MM.1S (cell line): Measurements from ENCODE around the gene GSG1L2.

Experiments used
- DNase-seq: peaks from one replicate; pipeline ENCODE4 v3.0.0-alpha.2; 2015
- H2AFZ ChIP-seq: fragments of 300-600 bp; sonication (generic); 2 replicates; pipeline ENCODE4 v1.6.0; 2016; ENCODE audit warnings: antibody characterized with exemption, low read length
- H3F3A ChIP-seq: fragments of 300-600 bp; sonication (generic); 2 replicates; pipeline ENCODE4 v1.6.1; 2016; ENCODE audit warnings: mild to moderate bottlenecking, antibody characterized with exemption, low read length, moderate library complexity, mixed read lengths; ENCODE audit not compliant: insufficient read depth
- H3K27ac ChIP-seq: fragments of 300-600 bp; sonication (generic); 2 replicates; pipeline ENCODE4 v1.5.1; 2016; ENCODE audit warnings: mild to moderate bottlenecking, low read length
- H3K27me3 ChIP-seq: fragments of 300-600 bp; sonication (generic); replicated peaks from 2 replicates; pipeline ENCODE4 v1.6.0; 2016; ENCODE audit warnings: low read length; ENCODE audit not compliant: insufficient read depth
- H3K36me3 ChIP-seq: fragments of 300-600 bp; sonication (generic); replicated peaks from 2 replicates; pipeline ENCODE4 v1.6.1; 2016; ENCODE audit warnings: mild to moderate bottlenecking, low read length, mixed read lengths; ENCODE audit not compliant: insufficient read depth
- H3K4me1 ChIP-seq: fragments of 300-600 bp; sonication (generic); 2 replicates; pipeline ENCODE4 v1.6.1; 2016; ENCODE audit warnings: low read length, mixed read lengths
- H3K4me2 ChIP-seq: fragments of 300-600 bp; sonication (generic); 2 replicates; pipeline ENCODE4 v1.6.0; 2016; ENCODE audit warnings: low read depth, low read length
- H3K4me3 ChIP-seq: fragments of 300-600 bp; sonication (generic); 2 replicates; pipeline ENCODE4 v1.5.1; 2016; ENCODE audit warnings: low read length, mixed read lengths
- H3K79me2 ChIP-seq: fragments of 300-600 bp; sonication (generic); 2 replicates; pipeline ENCODE4 v1.6.1; 2016; ENCODE audit warnings: mixed run types, low read length, mixed read lengths
- H3K9ac ChIP-seq: fragments of 300-600 bp; sonication (generic); 2 replicates; pipeline ENCODE4 v1.6.1; 2016; ENCODE audit warnings: low read length, mixed read lengths
- H3K9me2 ChIP-seq: fragments of 300-600 bp; sonication (generic); replicated peaks from 2 replicates; pipeline ENCODE4 v1.6.1; 2016; ENCODE audit warnings: mild to moderate bottlenecking, low read length, mixed read lengths; ENCODE audit not compliant: insufficient read depth
- H3K9me3 ChIP-seq: fragments of 300-600 bp; sonication (generic); replicated peaks from 2 replicates; pipeline ENCODE4 v1.6.1; 2016; ENCODE audit warnings: mild to moderate bottlenecking, low read length, mixed read lengths; ENCODE audit not compliant: insufficient read depth
- H4K20me1 ChIP-seq: fragments of 300-600 bp; sonication (generic); 2 replicates; pipeline ENCODE4 v1.6.1; 2016; ENCODE audit warnings: mild to moderate bottlenecking, low read length, moderate library complexity, mixed read lengths; ENCODE audit not compliant: insufficient read depth
- CTCF ChIP-seq: fragments of 300-600 bp; sonication (generic); IDR thresholded peaks from 2 replicates; pipeline ENCODE4 v1.5.1; 2016; ENCODE audit warnings: antibody characterized with exemption, low read length, mixed read lengths
- EZH2 ChIP-seq: fragments of 300-600 bp; sonication (generic); optimal IDR thresholded peaks from 2 replicates; pipeline ENCODE3; 2017; ENCODE audit warnings: low read depth, mild to moderate bottlenecking, antibody characterized with exemption, low read length, mixed read lengths
- EZH2phosphoT487 ChIP-seq: fragments of 300-600 bp; sonication (generic); IDR thresholded peaks from 2 replicates; pipeline ENCODE4 v1.6.1; 2018; ENCODE audit warnings: antibody characterized with exemption, low read length

Gene GSG1L2

GRCh38 chr17:9842057-9842758 lies 20.3 kb upstream of the GSG1L2 start:
- no peaks in the 10 kb centered on the region for H3K79me2 ChIP-seq
- no peaks in the 10 kb centered on the region for H4K20me1 ChIP-seq
- no peaks in the 10 kb centered on the region for H3K4me1 ChIP-seq
- TF ChIP-seq EZH2phosphoT487 (no peak), EZH2 (no peak), CTCF (no peak)
- H3K9ac ChIP-seq: no peak overlapping the region
- no peak overlapping the region for H2AFZ ChIP-seq
- H3K4me2 ChIP-seq: no peak overlapping the region
- H3K36me3 ChIP-seq: no peaks in the 10 kb centered on the region
- no peaks in the 10 kb centered on the region for H3K9me2 ChIP-seq
- no peaks in the 10 kb centered on the region; the same call in 1 of the 2 replicates for H3K27me3 ChIP-seq
- no peak for DNase-seq
- no peaks in the 10 kb centered on the region for H3F3A ChIP-seq
- no peak overlapping the region for H3K27ac ChIP-seq
- no peaks in the 10 kb centered on the region for H3K9me3 ChIP-seq
- no peak overlapping the region for H3K4me3 ChIP-seq

- no peak overlapping the region for H3K4me2 ChIP-seq
- no peak for DNase-seq
- no peaks in the 10 kb centered on the region for H3F3A ChIP-seq
- H3K27ac ChIP-seq: no peak overlapping the region
- no peak overlapping the region for H3K9ac ChIP-seq
- no peaks in the 10 kb centered on the region for H3K79me2 ChIP-seq
- no peak overlapping the region for H3K4me3 ChIP-seq
- no peaks in the 10 kb centered on the region for H3K36me3 ChIP-seq
- H3K4me1 ChIP-seq: no peaks in the 10 kb centered on the region
- no peaks in the 10 kb centered on the region; the same call in 1 of the 2 replicates for H3K27me3 ChIP-seq
- H2AFZ ChIP-seq: no peak overlapping the region
- H3K9me2 ChIP-seq: no peaks in the 10 kb centered on the region
- TF ChIP-seq EZH2phosphoT487 (no peak), EZH2 (no peak), CTCF (no peak)
- H4K20me1 ChIP-seq: no peaks in the 10 kb centered on the region
- no peaks in the 10 kb centered on the region for H3K9me3 ChIP-seq
Observed at GRCh38 chr17:9839433-9839832, 17.6 kb upstream of the GSG1L2 start.

GRCh38 chr17:9837551-9838471 lies 15.9 kb upstream of the GSG1L2 start:
- H3K27ac ChIP-seq: no peak overlapping the region
- H3K4me3 ChIP-seq: no peak overlapping the region
- no peaks in the 10 kb centered on the region for H3K9me3 ChIP-seq
- no peaks in the 10 kb centered on the region for H4K20me1 ChIP-seq
- no peak overlapping the region for H3K9ac ChIP-seq
- H2AFZ ChIP-seq: no peak overlapping the region
- no peaks in the 10 kb centered on the region; the same call in 1 of the 2 replicates for H3K27me3 ChIP-seq
- H3K4me1 ChIP-seq: no peaks in the 10 kb centered on the region
- no peak for DNase-seq
- no peaks in the 10 kb centered on the region for H3K9me2 ChIP-seq
- no peaks in the 10 kb centered on the region for H3K36me3 ChIP-seq
- H3K79me2 ChIP-seq: no peaks in the 10 kb centered on the region
- no peak for TF ChIP-seq EZH2phosphoT487
- TF ChIP-seq EZH2: no peak
- no peak for TF ChIP-seq CTCF
- no peak overlapping the region for H3K4me2 ChIP-seq
- no peaks in the 10 kb centered on the region for H3F3A ChIP-seq
